Coronary artery (tissue), 2 donors: ENCODE data around the gene APBA1.

ENCODE experiments used
- DNase-seq: peaks from one replicate; pipeline ENCODE4 v3.0.0-alpha.2; 2017; ENCODE audit warnings: low spot score
- H3K27ac ChIP-seq, 2 donors: fragments of 200-600 bp; sonication (generic); one replicate each; pipeline ENCODE4 v1.5.1; 2016 to 2019
- H3K4me3 ChIP-seq: fragments of 200-600 bp; sonication (generic); 2 replicates; pipeline ENCODE4 v1.5.1; 2016; ENCODE audit warnings: mild to moderate bottlenecking, moderate library complexity
- CTCF ChIP-seq: fragments of 200-600 bp; sonication (generic); IDR thresholded peaks from one replicate; pipeline ENCODE4 v1.5.1; 2019; ENCODE audit warnings: antibody characterized with exemption

APBA1 gene

GRCh38 chr9:69379270-69379982 is 292.7 kb downstream of the APBA1 start:
- no peak for TF ChIP-seq CTCF
- no peak overlapping the region for H3K4me3 ChIP-seq
- no peak for DNase-seq
- H3K27ac ChIP-seq, result peak overlapping the region in 1 of 2 donors; percentile 46

GRCh38 chr9:69377981-69378380 is 294.2 kb downstream of the APBA1 start:
- no peak overlapping the region for H3K27ac ChIP-seq
- no peak for TF ChIP-seq CTCF
- no peak overlapping the region for H3K4me3 ChIP-seq
- DNase-seq, result no peak
